CD4-positive, alpha-beta T cell (primary cell): Measurements from ENCODE around the gene LY6G6D. TPM values are rescaled to one million over a fixed set of nuclear protein-coding genes. Genes with fewer than 3 reads are reported as not detected.

Source experiments
- ATAC-seq: fragments of 200-7000 bp; cut with Tn5 transposase; one replicate; pipeline ENCODE4 v1.10.0; 2022; ENCODE audit warnings: mild to moderate bottlenecking; ENCODE audit not compliant: poor library complexity
- CTCF ChIA-PET: fragments of 350-600 bp; sonication (Branson Sonifier 250); formaldehyde crosslinking; loops from one replicate; lab custom pipeline; 2021; ENCODE audit warnings: antibody characterized with exemption, inconsistent platforms; lab: Charles Lee
- POLR2A ChIA-PET: fragments of 350-600 bp; sonication (Branson Sonifier 250); formaldehyde crosslinking; loops from one replicate; lab custom pipeline; 2021; ENCODE audit warnings: antibody characterized with exemption, inconsistent platforms; lab: Charles Lee
- DNase-seq, 14 experiments: peaks; one replicate each; pipeline ENCODE4 v3.0.0-alpha.2; 2013 to 2020; ENCODE audit warnings: mixed read lengths in 2 of 14
- H3K27ac ChIP-seq, 2 donors: one replicate each; pipeline versions ENCODE4 v1.5.1 to v1.7.0; 2013; ENCODE audit warnings: low read length in 2 of 2, low read depth in 1 of 2, mild to moderate bottlenecking in 1 of 2
- H3K27me3 ChIP-seq, 2 experiments: 1 replicate in 1 of 2; 2 replicates in 1 of 2; pipeline versions ENCODE4 v1.6.1 to v1.7.0; 2013; ENCODE audit warnings: low read length in 2 of 2, control low read depth in 1 of 2, mild to moderate bottlenecking in 1 of 2, moderate library complexity in 1 of 2; ENCODE audit not compliant: insufficient read depth in 2 of 2, control insufficient read depth in 1 of 2
- H3K36me3 ChIP-seq: one replicate; pipeline ENCODE4 v1.6.1; 2013; ENCODE audit warnings: low read length, control low read depth; ENCODE audit not compliant: insufficient read depth
- H3K4me1 ChIP-seq: one replicate; pipeline ENCODE4 v1.6.1; 2013; ENCODE audit warnings: low read length, control low read depth; ENCODE audit not compliant: insufficient read depth
- H3K4me3 ChIP-seq: one replicate; pipeline ENCODE4 v1.5.1; 2013; ENCODE audit warnings: mild to moderate bottlenecking, low read length, moderate library complexity
- H3K9me3 ChIP-seq, 2 experiments: 1 replicate in 1 of 2; 2 replicates in 1 of 2; pipeline versions ENCODE4 v1.6.1 to v1.7.0; 2013; ENCODE audit warnings: low read length in 2 of 2, mild to moderate bottlenecking in 2 of 2, control low read depth in 1 of 2, moderate library complexity in 1 of 2; ENCODE audit not compliant: control insufficient read depth in 1 of 2, insufficient read depth in 1 of 2
- H3K27ac Mint-ChIP-seq: one replicate; pipeline ENCODE4 v1.8.0; 2020; ENCODE audit warnings: mixed read lengths
- H3K27me3 Mint-ChIP-seq: one replicate; pipeline ENCODE4 v1.8.0; 2021; ENCODE audit warnings: mixed read lengths
- H3K36me3 Mint-ChIP-seq: one replicate; pipeline ENCODE4 v1.8.0; 2021; ENCODE audit warnings: low read depth, mixed read lengths
- H3K4me1 Mint-ChIP-seq: one replicate; pipeline ENCODE4 v1.8.0; 2021; ENCODE audit warnings: low read depth, mixed read lengths
- H3K4me3 Mint-ChIP-seq: one replicate; pipeline ENCODE4 v1.8.0; 2020; ENCODE audit warnings: mild to moderate bottlenecking, mixed read lengths
- H3K9me3 Mint-ChIP-seq: one replicate; pipeline ENCODE4 v1.8.0; 2020; ENCODE audit warnings: mixed read lengths
- intact Hi-C, 2 experiments: fragments of 100-400 bp; cut with DNase I in 1 of 2; cut with micrococcal nuclease in 1 of 2; formaldehyde crosslinking; loops; one replicate each; pipeline versions ENCODE4 v1.15.1 to v1.9.0; 2023 to 2025; cut with DNase I, micrococcal nuclease
- total RNA-seq, 174 experiments: library from RNA in 2 of 174; stranded (reverse) in 2 of 174; gene quantifications; one replicate each; pipeline ENCODE4 v1.2.3 and lab custom pipeline; 2021 to 2026
- TF ChIP-seq, protein P1 (sequence below): fragments of 200-600 bp; IDR thresholded peaks from one replicate; pipeline ENCODE4 v1.8.0; 2022; ENCODE audit warnings: antibody characterized with exemption, mild to moderate bottlenecking

The LY6G6D gene
- total RNA-seq, 2 experiments from 2014 or later: not detected

DNA sequence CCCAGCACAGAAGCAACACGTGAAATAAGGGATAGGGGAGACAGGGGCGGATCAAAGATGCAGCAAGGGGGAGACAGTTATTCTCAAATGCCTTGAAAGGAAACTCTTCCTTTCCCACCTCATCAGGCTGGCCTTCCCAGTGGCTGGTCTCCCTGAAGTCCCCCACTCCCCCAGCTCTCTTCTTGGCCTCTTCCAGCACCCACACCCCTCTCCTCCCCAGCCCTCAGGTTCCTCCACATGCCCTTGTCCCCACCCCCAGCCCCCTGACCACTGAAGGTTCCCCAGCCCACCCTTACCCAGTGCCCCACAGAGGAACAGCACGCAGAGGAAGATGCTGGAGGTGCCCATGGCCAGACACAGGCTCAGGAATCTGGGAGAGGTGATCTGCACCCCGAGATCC, 1.7 kb upstream of the LY6G6D start:
- peaks cover 16% of the 10 kb centered on the region for H3K4me1 Mint-ChIP-seq
- no peak for ATAC-seq

DNA sequence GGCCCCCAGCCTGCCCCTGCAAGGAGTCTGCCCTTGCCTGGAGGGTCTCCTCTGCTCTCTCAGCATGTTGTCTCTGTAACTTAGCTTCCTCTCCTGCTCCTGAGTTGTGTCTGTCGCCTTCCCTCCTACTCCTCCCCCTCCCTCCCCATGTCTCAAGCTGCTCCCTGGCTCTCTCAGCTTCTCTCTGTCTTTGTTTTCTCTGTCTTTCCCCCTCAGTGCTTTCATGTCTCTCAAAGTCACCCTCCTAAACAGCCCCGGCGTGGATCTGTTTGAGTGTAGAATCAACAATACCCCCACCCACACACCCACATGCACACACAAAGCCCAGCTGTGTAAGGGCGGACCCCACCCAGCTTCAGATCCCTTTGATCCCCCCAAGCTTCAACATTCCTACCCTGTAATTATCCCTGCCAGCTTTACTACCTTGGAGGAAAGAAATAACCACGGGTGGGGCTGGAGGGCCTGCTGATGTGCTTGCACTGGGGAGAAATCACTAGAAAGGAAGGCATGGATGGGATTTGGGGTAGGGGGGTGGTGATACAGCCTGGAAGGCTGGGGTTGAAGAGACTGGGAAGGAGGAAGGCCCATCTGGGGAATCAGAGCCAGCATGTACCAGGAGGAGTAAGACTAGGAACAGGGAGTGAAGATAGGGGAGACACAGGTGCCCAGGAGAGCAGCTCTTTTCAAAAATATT, 1.0 kb upstream of the LY6G6D start:
- ATAC-seq (no peak), DNase-seq (no peak)
- Mint-ChIP-seq H3K4me1 (peaks cover 16% of the 10 kb centered on the region), H3K27me3 (no peaks in the 10 kb centered on the region), H3K36me3 (no peaks in the 10 kb centered on the region), H3K9me3 (no peaks in the 10 kb centered on the region), H3K27ac (no peak overlapping the region), H3K4me3 (no peak overlapping the region)
- Histone ChIP-seq H3K27me3 (no peaks in the 10 kb centered on the region), H3K27ac (no peak overlapping the region), H3K36me3 (no peaks in the 10 kb centered on the region), H3K4me1 (peaks cover 14% of the 10 kb centered on the region), H3K9me3 (no peaks in the 10 kb centered on the region), H3K4me3 (no peak overlapping the region)
- ChIA-PET POLR2A (interaction anchor here (1.0 to 1.6 kb wide), 2 partner anchors 15 to 24 kb away, joined by 3 read pairs; partner anchors contain the start of gene DDAH2), CTCF (no interaction called here)
- intact Hi-C loops: no loop called here
- TF ChIP-seq, protein P1, sequence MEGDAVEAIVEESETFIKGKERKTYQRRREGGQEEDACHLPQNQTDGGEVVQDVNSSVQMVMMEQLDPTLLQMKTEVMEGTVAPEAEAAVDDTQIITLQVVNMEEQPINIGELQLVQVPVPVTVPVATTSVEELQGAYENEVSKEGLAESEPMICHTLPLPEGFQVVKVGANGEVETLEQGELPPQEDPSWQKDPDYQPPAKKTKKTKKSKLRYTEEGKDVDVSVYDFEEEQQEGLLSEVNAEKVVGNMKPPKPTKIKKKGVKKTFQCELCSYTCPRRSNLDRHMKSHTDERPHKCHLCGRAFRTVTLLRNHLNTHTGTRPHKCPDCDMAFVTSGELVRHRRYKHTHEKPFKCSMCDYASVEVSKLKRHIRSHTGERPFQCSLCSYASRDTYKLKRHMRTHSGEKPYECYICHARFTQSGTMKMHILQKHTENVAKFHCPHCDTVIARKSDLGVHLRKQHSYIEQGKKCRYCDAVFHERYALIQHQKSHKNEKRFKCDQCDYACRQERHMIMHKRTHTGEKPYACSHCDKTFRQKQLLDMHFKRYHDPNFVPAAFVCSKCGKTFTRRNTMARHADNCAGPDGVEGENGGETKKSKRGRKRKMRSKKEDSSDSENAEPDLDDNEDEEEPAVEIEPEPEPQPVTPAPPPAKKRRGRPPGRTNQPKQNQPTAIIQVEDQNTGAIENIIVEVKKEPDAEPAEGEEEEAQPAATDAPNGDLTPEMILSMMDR: no peak

More for the DNA sequence above, 1.7 kb upstream of the LY6G6D start:
- no peaks in the 10 kb centered on the region for H3K9me3 ChIP-seq
- Mint-ChIP-seq H3K27me3 (no peaks in the 10 kb centered on the region), H3K27ac (no peak overlapping the region), H3K36me3 (no peaks in the 10 kb centered on the region), H3K4me3 (no peak overlapping the region), H3K9me3 (no peaks in the 10 kb centered on the region)
- no peak overlapping the region for H3K4me3 ChIP-seq
- ChIA-PET CTCF (no interaction called here), POLR2A (interaction anchor here (1.6 kb wide), 1 partner anchor 24 kb away, joined by 3 read pairs; no protein-coding TSS in a partner anchor)
- H3K27ac ChIP-seq: no peak overlapping the region
- H3K4me1 ChIP-seq: peaks cover 14% of the 10 kb centered on the region
- no peaks in the 10 kb centered on the region for H3K36me3 ChIP-seq
- no peak for DNase-seq
- intact Hi-C loops: no loop called here
- no peaks in the 10 kb centered on the region for H3K27me3 ChIP-seq
- TF ChIP-seq, protein P1: no peak

DNA sequence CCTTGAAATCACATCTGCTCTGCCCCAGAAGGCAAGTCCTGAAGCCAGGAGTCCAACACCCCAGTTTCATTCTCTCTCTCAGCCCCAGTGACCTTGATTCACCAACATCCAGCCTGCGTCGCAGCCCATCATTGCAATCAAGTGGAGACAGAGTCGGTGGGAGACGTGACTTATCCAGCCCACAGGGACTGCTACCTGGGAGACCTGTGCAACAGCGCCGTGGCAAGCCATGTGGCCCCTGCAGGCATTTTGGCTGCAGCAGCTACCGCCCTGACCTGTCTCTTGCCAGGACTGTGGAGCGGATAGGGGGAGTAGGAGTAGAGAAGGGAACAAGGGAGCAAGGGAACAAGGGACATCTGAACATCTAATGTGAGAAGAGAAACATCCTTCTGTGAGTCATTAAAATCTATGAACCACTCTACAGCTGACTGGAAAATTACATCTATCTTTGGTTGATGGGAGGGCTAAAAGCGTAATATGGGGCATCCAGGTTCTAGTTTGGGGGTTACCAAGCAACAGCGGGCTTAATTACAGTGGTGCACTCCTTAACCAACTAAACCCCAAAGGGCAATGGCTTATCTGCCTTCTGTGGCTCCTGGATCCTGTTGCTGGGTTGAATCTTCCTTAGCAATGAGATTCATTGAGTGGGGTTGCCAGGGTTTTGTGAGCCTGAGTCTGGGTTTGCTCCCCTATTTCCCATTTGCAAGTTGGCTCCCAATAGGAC, 2.5 kb downstream of the LY6G6D start:
- intact Hi-C loops: no loop called here
- H3K9me3 Mint-ChIP-seq: no peaks in the 10 kb centered on the region
- POLR2A ChIA-PET: no interaction called here
- Histone ChIP-seq H3K9me3 (no peaks in the 10 kb centered on the region), H3K4me3 (no peak overlapping the region), H3K27ac (no peak overlapping the region), H3K27me3 (no peaks in the 10 kb centered on the region), H3K36me3 (no peaks in the 10 kb centered on the region), H3K4me1 (peaks cover 3% of the 10 kb centered on the region)
- TF ChIP-seq, protein P1: no peak
- ATAC-seq: no peak
- no peak overlapping the region for H3K27ac Mint-ChIP-seq
- CTCF ChIA-PET: no interaction called here
- no peaks in the 10 kb centered on the region for H3K36me3 Mint-ChIP-seq
- peaks cover 9% of the 10 kb centered on the region for H3K4me1 Mint-ChIP-seq
- no peak for DNase-seq
- H3K27me3 Mint-ChIP-seq: no peaks in the 10 kb centered on the region
- no peak overlapping the region for H3K4me3 Mint-ChIP-seq
